Stimulated activated CD8-positive, alpha-beta memory T cell treated with anti-CD3 and anti-CD28 coated beads, Interleukin-12 subunit alpha, Interleukin-12 subunit beta, amount 100 ng/mL, for 24 hours (primary cell): Measurements from ENCODE around the gene INSRR.

Experiments used
- DNase-seq: peaks from one replicate; pipeline ENCODE4 v3.0.0-alpha.2; 2020; ENCODE audit errors: extremely low read depth

The INSRR gene

DNA sequence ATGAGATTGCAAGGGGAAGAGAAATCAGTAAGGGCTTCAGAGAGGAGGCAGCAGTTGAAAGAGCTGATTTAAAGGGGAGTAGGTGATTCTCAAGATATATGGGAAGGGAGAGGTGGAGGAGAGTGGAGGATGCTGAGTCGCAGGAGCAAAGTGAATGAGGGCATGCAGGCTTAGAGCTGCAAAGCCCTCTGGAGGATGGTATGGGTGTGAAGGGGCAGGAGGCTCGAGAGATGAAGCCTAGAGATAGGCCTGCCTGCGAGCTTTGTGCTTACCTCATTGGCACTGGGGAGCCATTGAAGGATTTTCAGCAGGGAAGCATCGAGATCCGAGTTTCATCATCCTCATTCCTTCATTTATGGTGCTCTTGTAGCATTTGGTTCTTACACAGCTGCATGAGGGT lies 26.5 kb downstream of the INSRR start:
- no peak for DNase-seq

DNA sequence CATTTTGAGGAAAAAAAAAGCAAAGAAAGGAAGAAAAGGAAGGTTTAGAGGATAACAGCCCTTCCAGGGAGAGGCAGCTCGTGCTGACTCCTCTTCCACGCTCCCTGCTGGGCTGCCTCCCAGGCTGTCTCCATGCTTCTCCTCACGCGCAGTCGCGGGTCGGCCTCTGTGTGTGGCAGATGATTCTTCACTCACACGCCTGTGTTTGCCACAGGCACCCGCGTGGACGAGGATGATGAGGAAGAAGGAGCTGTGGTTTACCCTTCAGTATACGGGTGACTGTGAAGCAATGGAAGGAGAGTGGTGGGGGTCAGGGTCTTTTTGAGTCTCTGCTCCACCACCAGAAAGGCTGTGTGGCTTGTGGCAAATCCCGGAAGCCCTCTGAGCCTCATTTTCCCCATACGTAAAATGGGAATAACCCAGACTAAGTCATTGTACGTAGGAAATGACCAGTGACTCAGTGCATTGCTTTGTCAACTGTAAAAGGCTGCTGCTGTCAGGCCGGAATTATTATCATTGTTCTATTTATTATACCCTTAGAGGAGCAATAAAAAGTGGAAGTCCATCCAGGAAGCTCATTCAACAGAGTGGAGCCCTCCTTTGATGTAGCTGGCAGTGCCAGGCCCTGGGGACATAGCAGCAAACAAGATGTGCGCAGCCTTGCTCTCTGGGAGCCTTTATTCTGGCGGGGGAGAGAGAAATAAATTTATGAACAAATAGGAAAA lies 30.4 kb downstream of the INSRR start:
- no peak for DNase-seq

DNA sequence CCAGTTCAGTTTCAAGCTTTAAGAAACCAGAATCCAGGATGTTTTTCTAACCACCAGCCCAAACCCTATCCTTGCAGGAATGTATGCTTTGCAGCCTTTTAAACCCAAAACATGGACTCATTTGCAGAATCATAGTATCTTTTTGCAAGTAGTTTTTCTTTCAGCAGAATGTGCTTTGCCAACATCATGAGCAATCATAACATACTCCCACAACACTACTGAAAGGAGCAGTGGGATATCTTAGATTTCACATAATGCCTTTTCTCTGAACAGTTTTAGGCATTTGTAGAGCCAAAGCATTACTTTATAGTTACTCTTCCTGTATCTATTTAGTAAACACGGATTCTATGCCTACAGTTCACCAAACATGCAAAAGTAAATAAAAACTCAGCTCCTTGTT lies 32.3 kb downstream of the INSRR start:
- DNase-seq, result no peak

DNA sequence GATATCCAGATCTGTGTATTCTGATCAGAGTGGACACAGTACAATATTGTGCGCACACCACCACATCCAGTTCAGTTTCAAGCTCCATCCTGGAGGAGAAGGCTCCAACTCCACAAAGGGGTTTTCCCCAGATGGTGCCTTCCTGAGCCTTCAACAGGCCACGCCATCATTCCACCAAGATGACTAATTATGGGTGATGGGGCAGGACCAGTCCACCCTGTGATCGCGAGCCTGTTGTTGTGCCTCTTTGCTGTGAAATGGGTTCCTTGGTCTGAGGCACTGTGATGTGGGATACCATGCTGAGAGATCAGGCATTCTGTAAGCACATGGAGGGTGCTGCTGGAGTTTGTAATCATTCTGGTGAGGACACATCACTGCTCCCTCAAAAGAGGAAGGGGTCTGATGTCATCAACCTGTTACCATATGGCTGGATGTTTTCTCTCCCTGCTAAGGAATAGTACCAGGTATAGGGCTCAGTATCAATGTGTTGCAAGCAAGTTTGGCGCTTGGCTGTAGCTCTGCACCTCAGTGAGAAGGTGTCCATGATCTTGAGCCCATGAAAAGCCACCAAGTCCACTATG lies 35.6 kb downstream of the INSRR start:
- DNase-seq, result no peak

DNA sequence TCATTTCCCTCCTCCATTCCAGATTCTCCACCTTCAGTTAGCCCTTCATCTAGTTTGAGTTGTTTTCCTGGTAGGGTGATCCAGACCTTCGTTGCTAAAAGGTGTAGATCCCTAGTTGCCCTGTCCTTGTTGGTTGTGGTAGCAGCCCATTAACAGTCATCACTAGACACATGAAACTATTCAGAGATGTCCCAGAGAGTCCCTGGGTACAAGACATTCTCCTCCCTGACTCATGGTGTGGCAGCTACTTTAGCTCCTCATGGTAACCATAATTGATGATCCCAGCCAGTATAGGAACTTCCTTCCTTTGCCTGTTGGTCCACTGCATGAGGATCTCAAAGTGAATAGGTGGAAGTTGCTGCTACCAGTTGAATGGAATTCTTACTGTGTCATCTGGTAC lies 36.2 kb downstream of the INSRR start:
- no peak for DNase-seq

DNA sequence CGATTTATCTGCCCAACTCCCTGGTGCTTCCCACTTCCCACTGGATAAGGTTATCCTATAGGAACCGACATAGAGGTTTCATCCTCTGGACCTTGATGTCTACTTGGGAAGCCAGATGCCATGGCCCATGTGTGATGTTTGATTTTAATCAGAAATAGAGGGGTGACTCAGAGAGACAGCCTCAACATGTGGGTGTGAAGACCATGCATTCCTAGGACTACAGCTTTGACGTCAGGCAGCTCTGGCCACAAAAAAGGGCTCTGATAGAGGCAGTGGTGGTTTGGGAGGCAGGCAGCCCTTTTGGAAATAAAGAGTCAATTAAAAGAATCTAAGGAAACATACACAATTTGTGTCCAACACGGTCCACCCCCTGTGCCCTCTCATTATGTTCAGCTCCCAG lies 37.1 kb downstream of the INSRR start:
- no peak for DNase-seq

DNA sequence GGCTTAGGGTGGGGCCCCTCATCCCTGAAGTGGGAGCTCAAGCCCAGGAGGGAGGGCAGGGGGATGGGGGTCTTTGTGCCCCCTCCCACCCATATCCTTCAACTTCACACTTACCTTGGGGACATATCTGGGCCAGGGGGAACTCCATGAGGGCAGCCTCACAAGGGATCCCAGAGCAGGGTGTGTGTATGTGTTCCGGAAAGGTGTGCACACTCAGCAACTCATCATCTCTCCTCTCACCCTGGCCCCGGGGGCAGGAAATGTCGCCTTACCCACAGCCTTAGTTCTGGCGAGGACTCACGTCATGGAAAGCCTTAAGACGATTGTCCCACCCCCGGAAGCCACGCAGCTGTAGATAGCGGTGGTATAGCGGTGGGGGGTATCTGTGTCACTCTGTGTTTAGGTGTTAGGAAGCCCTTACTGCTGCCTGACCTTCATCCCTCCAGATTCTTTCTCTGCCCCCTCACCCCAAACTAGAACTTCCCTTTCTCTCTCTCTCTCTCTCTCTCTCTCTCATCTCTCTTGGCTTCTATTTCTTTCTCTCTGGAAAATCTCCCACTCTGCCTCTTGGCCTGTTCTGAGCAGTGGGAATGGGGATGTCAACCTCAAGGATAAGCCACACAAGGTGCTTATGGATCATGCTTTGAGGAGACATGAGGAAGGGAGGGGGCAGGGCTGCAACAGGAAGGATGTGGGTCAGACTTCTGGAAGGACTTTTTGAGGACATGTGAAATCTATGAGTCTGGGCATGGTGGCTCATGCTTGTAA lies 42.2 kb downstream of the INSRR start, which contains the start of gene SH2D2A:
TSS of gene SH2D2A (minus strand) at position 288 of the 768 bp plus-strand sequence. CDS start at position 148, 140 bp downstream.
- DNase-seq, result peak; percentile 95

DNA sequence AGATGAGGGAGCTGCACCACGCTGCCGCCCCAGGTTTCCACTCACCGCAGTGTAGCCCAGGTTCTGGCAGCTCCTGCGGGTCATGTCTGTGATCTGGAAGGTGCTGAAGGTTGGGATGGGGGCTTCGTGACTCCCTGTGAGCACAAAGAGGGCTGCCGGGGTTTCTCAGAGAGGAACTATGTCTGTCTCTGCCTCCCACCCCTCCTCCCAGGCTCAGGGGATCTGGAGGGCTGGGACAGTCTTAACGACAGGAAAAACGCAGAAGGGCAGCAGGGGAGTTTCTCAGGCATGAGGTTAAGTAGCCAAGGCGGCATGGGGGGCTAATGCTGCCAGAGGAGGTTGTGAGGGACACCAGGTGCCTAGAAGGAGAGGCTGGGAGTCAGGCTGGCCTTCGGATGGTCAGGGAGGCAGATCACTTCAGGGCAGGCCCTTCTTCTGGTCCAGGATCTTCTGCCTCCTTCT lies 42.9 kb downstream of the INSRR start:
- DNase-seq, result no peak

DNA sequence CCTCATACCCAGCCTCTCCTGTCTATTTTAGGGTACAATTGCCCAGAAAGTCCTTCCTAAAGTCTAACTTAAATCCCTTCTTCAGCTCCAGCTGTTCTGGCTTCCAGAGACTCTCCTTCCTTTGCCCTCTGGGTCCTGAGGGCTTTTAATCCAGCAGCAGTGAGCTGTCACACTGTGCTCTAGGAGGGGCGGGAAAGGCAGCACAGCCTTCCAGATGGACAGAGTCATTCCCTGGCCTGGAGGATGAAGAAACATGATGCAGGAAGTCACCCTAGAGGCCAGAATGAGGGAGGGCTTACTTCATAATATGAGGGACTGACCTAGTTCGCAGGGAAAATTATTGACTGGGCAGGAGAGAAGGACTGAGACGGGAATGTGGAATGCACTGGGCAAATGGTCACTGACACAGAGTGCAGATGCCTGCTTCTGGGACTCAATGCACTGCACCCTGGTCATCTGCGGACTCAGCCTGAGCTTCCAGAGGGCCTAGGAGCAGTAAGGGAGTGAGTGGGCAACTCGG lies 43.5 kb downstream of the INSRR start:
- no peak for DNase-seq

DNA sequence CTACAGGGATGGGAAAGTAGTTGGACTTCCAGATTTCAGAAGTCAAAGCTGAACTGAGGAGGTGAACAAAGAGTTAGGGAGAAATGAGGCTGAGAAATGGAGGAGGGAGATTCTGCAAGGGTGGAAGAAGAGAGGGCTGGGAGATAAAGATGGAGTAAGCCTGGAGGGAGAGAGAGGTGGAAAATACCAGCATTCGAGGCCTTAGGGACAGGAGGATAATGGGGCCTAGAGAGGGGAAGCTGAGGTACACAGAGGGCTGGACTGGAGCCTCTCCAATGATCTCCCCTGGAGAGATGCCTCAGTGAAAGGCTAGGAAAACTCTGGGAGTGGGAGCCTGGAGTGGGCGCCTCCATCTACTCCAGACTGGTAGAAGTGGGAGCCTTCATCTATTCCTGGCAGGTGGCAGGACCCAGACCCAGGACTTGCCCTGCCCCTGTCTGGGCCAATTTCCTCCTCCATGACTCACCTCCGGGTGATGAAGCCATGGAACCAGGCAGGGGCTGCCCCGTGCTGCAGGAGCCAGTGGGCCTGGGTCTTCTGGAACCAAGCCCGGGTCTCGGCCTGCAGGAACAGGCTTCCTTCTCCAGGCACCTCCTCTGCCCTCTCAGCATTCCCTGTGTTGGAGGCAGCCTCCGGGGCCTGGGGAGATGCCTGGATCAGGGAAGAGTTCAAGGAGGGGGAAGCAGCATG lies 44.2 kb downstream of the INSRR start:
- no peak for DNase-seq

DNA sequence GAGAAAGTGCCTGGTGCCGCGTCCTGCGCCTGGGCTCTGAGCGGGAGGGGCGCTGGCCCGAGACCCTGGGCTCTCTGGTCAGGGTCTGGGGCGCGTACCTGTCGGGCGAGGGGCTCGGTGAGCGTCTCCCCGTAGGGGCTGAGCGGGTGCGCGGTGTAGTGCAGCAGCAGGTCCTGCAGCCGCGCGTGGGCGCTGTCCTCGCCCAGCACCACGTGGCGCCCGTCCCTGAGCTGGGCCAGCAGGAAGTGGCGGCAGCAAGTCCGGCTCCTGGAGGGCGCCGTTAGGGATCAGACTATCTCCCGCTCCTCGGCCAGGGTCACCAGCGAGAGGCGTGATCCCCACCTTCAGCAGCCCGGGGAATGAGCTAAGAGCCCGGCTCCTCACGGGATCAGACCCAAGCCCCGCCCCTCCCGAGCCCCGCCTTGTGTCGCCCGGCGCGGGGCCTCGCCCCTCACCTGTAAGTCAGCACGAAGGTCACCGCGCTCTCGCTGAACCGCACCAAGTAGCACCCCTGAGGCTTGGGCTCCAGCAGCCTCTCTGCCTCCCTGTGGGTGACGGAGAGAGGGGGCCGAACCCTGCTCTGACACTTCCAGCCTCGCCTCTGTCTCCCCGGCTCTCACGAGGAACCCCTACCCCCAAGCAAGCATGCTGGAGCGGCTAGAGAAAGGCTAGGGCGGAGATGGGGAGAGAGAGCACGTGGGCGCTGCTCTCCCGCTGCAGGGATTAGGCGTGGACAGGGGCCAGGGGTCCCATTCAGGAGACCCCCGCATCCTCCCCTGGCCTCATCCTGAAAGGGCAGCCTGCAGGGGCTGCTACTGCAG lies 45.0 kb downstream of the INSRR start:
- DNase-seq, result peak; percentile 51

DNA sequence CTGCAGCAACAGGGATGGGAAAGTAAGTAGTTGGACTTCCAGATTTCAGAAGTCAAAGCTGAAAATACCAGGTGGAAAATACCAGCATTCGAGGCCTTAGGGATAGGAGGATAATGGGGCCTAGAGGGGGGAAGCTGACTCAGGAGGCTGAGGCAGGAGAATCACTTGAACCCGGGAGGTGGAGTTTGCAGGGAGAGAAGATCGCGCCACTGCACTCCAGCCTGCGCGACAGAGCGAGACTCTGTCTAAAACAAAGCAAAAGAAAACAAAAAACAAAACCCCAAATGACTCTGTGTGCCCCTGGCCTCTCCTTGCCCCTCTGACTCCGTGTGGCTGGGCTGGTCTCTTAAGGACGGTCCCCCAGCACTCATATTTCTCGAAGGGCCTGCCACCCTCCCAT lies 45.6 kb downstream of the INSRR start:
- no peak for DNase-seq

DNA sequence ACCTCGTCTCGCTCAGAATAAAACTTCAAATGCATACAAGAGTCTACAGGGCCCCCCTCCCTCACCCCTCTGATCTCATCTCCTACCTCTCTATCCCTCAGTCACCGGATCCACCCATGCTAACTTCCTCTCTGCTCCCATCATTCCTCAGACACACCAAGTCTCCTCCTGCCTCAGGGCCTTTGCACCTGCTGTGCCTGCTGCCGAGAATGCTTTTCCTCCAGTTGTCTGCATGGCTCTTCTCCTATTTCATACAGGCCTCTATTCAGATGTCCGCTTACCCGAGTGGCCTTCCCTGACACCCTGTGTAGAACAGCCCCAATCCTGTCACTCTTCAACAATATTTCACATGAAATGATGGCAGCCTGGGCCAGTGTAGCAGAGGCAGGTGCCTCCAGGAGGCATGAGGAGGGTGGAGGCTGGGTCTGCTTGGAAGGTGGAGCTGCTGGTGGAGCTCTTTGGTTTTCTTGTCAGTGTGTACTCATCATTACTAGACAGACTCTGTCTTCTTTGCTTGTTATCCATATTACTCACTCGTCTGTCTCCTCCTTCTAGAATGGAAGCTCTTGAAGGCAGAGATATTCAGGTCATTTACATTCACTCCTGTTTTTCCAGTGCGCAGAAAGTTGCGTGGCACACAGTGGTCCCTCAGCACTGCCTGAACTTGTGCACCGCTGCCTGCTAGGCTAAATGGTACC lies 46.5 kb downstream of the INSRR start:
- DNase-seq, result no peak

DNA sequence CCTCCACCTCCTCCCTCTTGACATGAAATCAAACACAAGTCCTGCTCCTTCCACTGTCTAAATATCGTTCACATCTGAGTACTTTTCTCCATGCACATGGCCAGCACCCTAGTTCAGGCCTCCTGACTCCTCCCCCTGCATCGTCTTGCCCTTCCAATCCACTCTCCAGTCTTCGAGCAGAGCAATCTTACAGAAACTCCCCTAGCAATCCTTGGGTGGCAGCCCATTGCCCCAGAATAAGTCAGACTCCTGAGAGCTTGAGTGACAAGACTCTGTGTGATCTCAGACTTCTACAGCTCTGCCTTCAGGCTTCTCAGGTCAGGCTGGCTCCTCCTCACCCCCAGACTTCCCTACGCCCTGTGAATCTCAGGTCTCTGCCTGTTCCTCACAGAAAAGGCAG lies 47.7 kb downstream of the INSRR start:
- no peak for DNase-seq

DNA sequence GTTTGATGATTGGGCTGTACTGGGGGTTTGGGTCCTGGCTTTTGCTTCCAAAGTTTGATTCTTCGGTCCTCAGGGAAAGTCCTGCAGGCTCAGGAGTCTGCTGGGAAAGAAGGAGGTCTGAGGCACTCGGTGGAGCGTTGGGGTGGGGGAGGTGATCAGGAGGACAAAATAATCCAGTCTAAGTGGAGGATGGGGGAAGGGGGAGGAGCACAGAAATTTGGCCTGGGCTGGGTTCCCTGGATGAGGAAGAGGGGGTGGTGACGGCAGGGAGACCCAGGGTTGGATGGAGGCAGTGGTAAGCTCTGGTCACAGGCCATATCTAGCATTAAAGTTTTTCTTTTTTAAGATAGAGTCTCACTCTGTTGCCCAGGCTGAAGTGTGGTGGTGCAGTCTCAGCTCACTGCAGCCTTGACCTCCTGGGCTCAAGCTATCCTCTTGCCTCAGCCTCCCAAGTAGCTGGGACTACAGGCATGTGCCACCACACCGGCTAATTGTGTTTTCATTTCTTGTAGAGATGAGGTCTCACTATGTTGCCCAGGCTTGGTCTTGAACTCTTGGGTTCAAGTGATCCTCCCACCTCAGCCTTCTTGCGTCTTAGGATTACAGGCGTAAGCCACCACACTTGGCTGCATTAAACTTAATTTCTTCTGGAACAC lies 49.1 kb downstream of the INSRR start:
- no peak for DNase-seq

DNA sequence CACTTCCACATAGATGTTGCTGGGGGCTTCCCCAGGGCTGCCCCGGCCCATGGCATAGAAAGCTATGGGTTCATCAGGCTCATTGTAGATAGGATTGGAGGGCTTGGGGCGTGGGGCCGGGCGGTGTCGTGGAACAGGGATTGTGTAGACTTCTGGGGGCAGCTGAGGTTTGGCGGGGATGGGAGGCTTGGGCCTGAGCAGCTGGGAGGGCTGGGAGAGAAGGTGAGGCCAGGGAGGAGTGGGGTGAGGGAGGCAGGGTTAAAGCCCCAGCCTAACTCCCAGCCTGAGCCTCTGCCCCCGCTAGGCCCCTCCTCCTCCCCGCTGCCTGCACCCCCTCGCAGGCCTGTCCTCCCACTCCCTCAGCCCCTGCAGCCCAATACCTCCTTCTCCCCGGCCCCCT lies 49.6 kb downstream of the INSRR start:
- DNase-seq, result no peak

DNA sequence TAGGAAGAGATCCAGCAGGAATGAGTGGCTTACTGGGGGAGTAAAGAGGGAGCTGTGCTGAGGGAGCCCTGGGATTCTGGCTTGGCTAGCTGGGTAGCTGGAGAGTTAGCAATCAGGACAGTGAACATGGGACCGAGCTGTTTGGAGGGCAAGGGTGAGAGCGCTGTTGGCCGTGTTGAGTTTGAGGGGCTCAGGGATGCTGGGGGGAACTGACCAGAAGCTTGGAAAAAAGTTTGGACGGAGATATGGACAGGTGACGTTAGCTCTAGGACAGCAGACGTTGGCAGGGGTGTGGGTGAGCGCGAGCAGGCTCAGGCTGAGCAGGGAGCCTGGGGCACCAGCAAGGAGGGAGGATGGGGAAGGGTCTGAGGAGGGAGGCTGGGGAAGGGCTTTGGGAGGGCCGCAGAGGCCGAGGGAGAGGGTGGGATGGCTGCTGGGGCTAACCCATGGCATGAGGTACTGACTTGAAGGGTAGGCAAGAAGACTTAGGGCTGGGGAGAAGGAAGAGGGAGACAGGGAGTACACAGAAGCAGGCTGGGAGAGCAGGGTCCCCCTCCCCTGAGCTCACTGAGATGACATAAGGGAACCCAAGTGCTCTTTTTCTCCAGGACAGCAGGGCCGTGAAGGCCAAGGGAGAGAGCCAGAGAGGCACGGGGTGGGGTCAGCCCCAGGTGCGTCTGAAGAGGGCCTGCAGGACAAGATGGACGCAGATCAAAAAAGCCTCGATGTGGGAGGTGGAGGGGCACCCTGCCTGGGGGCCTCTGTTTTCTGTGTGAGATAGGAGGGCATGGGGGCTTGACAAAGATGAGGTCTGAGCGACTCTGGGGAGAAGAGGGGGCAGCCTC lies 50.5 kb downstream of the INSRR start:
- DNase-seq, result no peak

DNA sequence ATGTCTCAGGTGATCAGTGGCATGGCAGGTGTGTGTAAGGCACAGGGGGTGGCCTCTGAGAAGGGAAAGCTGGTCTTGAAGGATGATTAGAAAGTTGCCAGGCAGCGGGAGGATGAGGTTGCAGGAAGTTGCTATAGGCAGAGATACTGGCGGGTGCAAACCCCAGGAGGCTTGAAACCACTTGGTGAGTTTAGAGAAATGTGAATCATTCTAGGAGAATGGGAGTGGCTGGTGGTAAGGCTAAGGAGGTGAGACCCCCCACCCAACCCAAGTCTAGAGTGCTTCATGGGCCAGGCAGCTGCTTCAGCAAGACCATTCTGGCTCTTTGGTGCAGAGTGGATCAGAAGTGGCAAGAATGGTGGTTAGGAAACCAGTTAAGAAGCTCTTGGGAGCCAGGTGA lies 51.3 kb downstream of the INSRR start:
- DNase-seq, result no peak
